Spleen (tissue), 7 donors: ENCODE data around the gene HERC6.
"Not testable (repeated sequence)": the region's sequence is repeated elsewhere in the genome, so short reads cannot be mapped to it uniquely, and the experiment has no call there.

Source experiments
- CTCF ChIP-seq, 11 experiments: fragments of 200-600 bp in 7 of 11; fragments of 450-650 bp in 4 of 11; sonication (generic) in 4 of 11; IDR thresholded peaks in 8 of 11; conservative IDR thresholded peaks in 3 of 11; 1 replicate in 7 of 11; 2 replicates in 4 of 11; pipeline versions ENCODE4 v1.4.0 to v1.8.0; 2016 to 2021; ENCODE audit warnings: antibody characterized with exemption in 11 of 11, inconsistent platforms in 4 of 11, mild to moderate bottlenecking in 1 of 11
- POLR2A ChIP-seq, 3 donors: fragments of 450-650 bp; IDR thresholded peaks; one replicate each; pipeline ENCODE4 v1.5.1; 2017; ENCODE audit warnings: antibody characterized with exemption in 3 of 3, mild to moderate bottlenecking in 1 of 3
- POLR2AphosphoS5 ChIP-seq, 3 donors: sonication (generic); formaldehyde crosslinking; IDR thresholded peaks; one replicate each; pipeline ENCODE4 v1.5.1; 2017; ENCODE audit warnings: antibody characterized with exemption in 3 of 3
- donor health status: DM: no; HTN: no; CAD: no; lungs with moderate emphysema.
- donor health status: DM: no; HTN: no; CAD: no.
- donor health status: DM: no; HTN: no; CAD: no.

- peak in 9 of 11 experiments; percentile 35 to 64 (median 53) for TF ChIP-seq CTCF (IDR thresholded peaks at IDR 0.05 in 8 of 11, conservative IDR thresholded peaks at IDR 0.05 in 3 of 11)
- not testable (repeated sequence) for TF ChIP-seq POLR2AphosphoS5, POLR2A (IDR thresholded peaks at IDR 0.05)
These were observed 9.4 kb upstream of the HERC6 start for GRCh38 chr4:88369180-88369812.
